Measurements from ENCODE around the gene DMAP1. TPM values are rescaled to one million over a fixed set of nuclear protein-coding genes. Genes with fewer than 3 reads are reported as not detected.
"Not testable (repeated sequence)": the region's sequence is repeated elsewhere in the genome, so short reads cannot be mapped to it uniquely, and the experiment has no call there.

DMAP1 gene
- total and polyA plus RNA-seq, 9 of the 15 experiments (the other 6 are each of a cell fraction or from before 2014, with no cell fraction given), result 1.5 to 51.2 (median 30.3) TPM

GRCh38 chr1:44174630-44175029, 38.6 kb upstream of the DMAP1 start:
- no TSS peak for BruUV-seq (replicated peaks)
- H3K36me3 ChIP-seq (ENCODE audit: control insufficient read depth, insufficient read depth, low read length), result no peaks in the 10 kb centered on the region
- intact Hi-C loops (cut with micrococcal nuclease) (no loop called here), in situ Hi-C loops (cut with MboI) (no loop called here)
- H2AFZ ChIP-seq (ENCODE audit: low read depth, low read length), result no peak overlapping the region
- peaks cover 19 to 22% of the 10 kb centered on the region in 2 experiments for H3K27me3 ChIP-seq (ENCODE audit: control insufficient read depth in 2 of 2, insufficient read depth in 2 of 2, low read length in 2 of 2)
- H3K9me1 ChIP-seq (ENCODE audit: control insufficient read depth, insufficient read depth, low read length), result no peaks in the 10 kb centered on the region
- no peak for TF ChIP-seq BRD9 (IDR thresholded peaks at IDR 0.05; ENCODE audit: low read depth, partially characterized antibody)
- no peak overlapping the region for H3K4me2 ChIP-seq (ENCODE audit: insufficient read depth, low read length)
- WGBS (ENCODE audit: insufficient coverage, low coverage, missing lambda C conversion rate), result 0% methylated on average over 1 of the region's 1 CpG
- no peak overlapping the region for H3K27ac ChIP-seq (ENCODE audit: extremely low read depth, low read depth, low read length)
- FAIRE-seq, result no peak
- POLR2A ChIA-PET, result interaction anchor here (0.6 kb wide), 1 partner anchor 19 kb away, joined by 3 read pairs; no protein-coding TSS in a partner anchor
- H3K79me2 ChIP-seq (ENCODE audit: control insufficient read depth, insufficient read depth, low read length), result no peaks in the 10 kb centered on the region
- H4K20me1 ChIP-seq (replicated peaks; ENCODE audit: control insufficient read depth, insufficient read depth, low read length), result no peaks in the 10 kb centered on the region
- no peak for DNase-seq (ENCODE audit: extremely low read depth in 1 of 4, low spot score in 3 of 4)
- H3K4me3 ChIP-seq, result no peak overlapping the region
- no peak overlapping the region for H3K9ac ChIP-seq (ENCODE audit: insufficient read depth in 1 of 2, low read depth in 2 of 2, low read length in 2 of 2)
- H3K9me3 ChIP-seq (replicated peaks; ENCODE audit: control insufficient read depth, insufficient read depth, low read depth, low read length), result no peaks in the 10 kb centered on the region
- ATAC-seq, result no peak
- H3K4me1 ChIP-seq (replicated peaks in 1 of 2; ENCODE audit: control insufficient read depth in 2 of 2, insufficient read depth in 2 of 2, low read length in 2 of 2), result peaks cover 0 to 2% of the 10 kb centered on the region in 2 experiments; a peak in 1 of 5 replicates
- CTCF ChIA-PET (ENCODE audit: low intra/inter-chr PET ratio), result no interaction called here

- Histone ChIP-seq H3K9ac (ENCODE audit: insufficient read depth in 1 of 2, low read depth in 2 of 2, low read length in 2 of 2) (no peak overlapping the region), H4K20me1 (replicated peaks; ENCODE audit: control insufficient read depth, insufficient read depth, low read length) (no peaks in the 10 kb centered on the region), H3K4me1 (replicated peaks in 1 of 2; ENCODE audit: control insufficient read depth in 2 of 2, insufficient read depth in 2 of 2, low read length in 2 of 2) (no peaks in the 10 kb centered on the region; a peak in 1 of 5 replicates), H3K27ac (ENCODE audit: extremely low read depth, low read depth, low read length) (no peak overlapping the region), H3K27me3 (ENCODE audit: control insufficient read depth in 2 of 2, insufficient read depth in 2 of 2, low read length in 2 of 2) (peaks cover 9 to 12% of the 10 kb centered on the region in 2 experiments; a peak in 3 of 5 replicates), H3K79me2 (ENCODE audit: control insufficient read depth, insufficient read depth, low read length) (no peaks in the 10 kb centered on the region), H3K4me3 (no peak overlapping the region), H3K36me3 (ENCODE audit: control insufficient read depth, insufficient read depth, low read length) (no peaks in the 10 kb centered on the region), H3K9me1 (ENCODE audit: control insufficient read depth, insufficient read depth, low read length) (no peaks in the 10 kb centered on the region), H3K4me2 (ENCODE audit: insufficient read depth, low read length) (no peak overlapping the region), H2AFZ (ENCODE audit: low read depth, low read length) (no peak overlapping the region), H3K9me3 (replicated peaks; ENCODE audit: control insufficient read depth, insufficient read depth, low read depth, low read length) (no peaks in the 10 kb centered on the region)
- FAIRE-seq (no peak), DNase-seq (ENCODE audit: extremely low read depth in 1 of 4, low spot score in 3 of 4) (no peak), ATAC-seq (no peak)
- WGBS (ENCODE audit: insufficient coverage, low coverage, missing lambda C conversion rate), result 17% methylated on average over 8 of the region's 8 CpGs
- no peak for TF ChIP-seq KAT2B (IDR thresholded peaks at IDR 0.05; ENCODE audit: low read depth, low read length)
- TF ChIP-seq ETV5 (CRISPR knock-in tag; IDR thresholded peaks at IDR 0.05; ENCODE audit: low read depth), result no peak
- no peak for TF ChIP-seq ZC3H4 (CRISPR knock-in tag; IDR thresholded peaks at IDR 0.05; ENCODE audit: borderline replicate concordance)
- TF ChIP-seq MAFF (IDR thresholded peaks at IDR 0.05; ENCODE audit: low read length), result no peak
- in situ Hi-C loops (cut with MboI), result no loop called here
- BruUV-seq (replicated peaks), result no TSS peak
- ChIA-PET CTCF (ENCODE audit: low intra/inter-chr PET ratio) (no interaction called here), POLR2A (interaction anchor here (0.6 to 0.9 kb wide), 3 partner anchors 63 to 521 kb away, joined by 3 to 4 read pairs (median 4); no protein-coding TSS in a partner anchor)
- intact Hi-C loops (cut with micrococcal nuclease), result no loop called here
Measured at GRCh38 chr1:44200336-44200735, 12.9 kb upstream of the DMAP1 start.

GRCh38 chr1:44206545-44206944, 6.7 kb upstream of the DMAP1 start:
- DNase-seq (ENCODE audit: extremely low read depth in 1 of 4, low spot score in 3 of 4); H3K4me2 ChIP-seq (ENCODE audit: insufficient read depth, low read length); H3K9ac ChIP-seq (ENCODE audit: insufficient read depth in 1 of 2, low read depth in 2 of 2, low read length in 2 of 2); FAIRE-seq; ATAC-seq; H3K27ac ChIP-seq (ENCODE audit: extremely low read depth, low read depth, low read length); H3K79me2 ChIP-seq (ENCODE audit: control insufficient read depth, insufficient read depth, low read length); in situ Hi-C loops (cut with MboI); H3K36me3 ChIP-seq (ENCODE audit: control insufficient read depth, insufficient read depth, low read length); intact Hi-C loops (cut with micrococcal nuclease); CTCF ChIA-PET (ENCODE audit: low intra/inter-chr PET ratio); H3K4me3 ChIP-seq; H3K4me1 ChIP-seq (replicated peaks in 1 of 2; ENCODE audit: control insufficient read depth in 2 of 2, insufficient read depth in 2 of 2, low read length in 2 of 2); POLR2A ChIA-PET; H3K9me1 ChIP-seq (ENCODE audit: control insufficient read depth, insufficient read depth, low read length); BruUV-seq (replicated peaks); H2AFZ ChIP-seq (ENCODE audit: low read depth, low read length); H4K20me1 ChIP-seq (replicated peaks; ENCODE audit: control insufficient read depth, insufficient read depth, low read length); H3K9me3 ChIP-seq (replicated peaks; ENCODE audit: control insufficient read depth, insufficient read depth, low read depth, low read length): not testable (repeated sequence)
- H3K27me3 ChIP-seq (ENCODE audit: control insufficient read depth in 2 of 2, insufficient read depth in 2 of 2, low read length in 2 of 2), result peaks cover 0 to 12% of the 10 kb centered on the region in 2 experiments; a peak in 2 of 5 replicates
- WGBS (ENCODE audit: insufficient coverage, low coverage, missing lambda C conversion rate), result 52% methylated on average over 5 of the region's 5 CpGs

Data from K562 (cell line).